Breast epithelium (tissue), 3 donors: ENCODE measurements around the gene NCEH1.

ENCODE experiments used
- CTCF ChIP-seq, 3 donors: fragments of 450-650 bp; IDR thresholded peaks; one replicate each; pipeline ENCODE4 v1.5.1; 2016 to 2017; ENCODE audit warnings: antibody characterized with exemption in 3 of 3, mild to moderate bottlenecking in 3 of 3, moderate library complexity in 3 of 3
- POLR2A ChIP-seq: fragments of 450-650 bp; IDR thresholded peaks from one replicate; pipeline ENCODE4 v1.6.1; 2016; ENCODE audit warnings: antibody characterized with exemption, mild to moderate bottlenecking, moderate library complexity
- POLR2AphosphoS5 ChIP-seq, 3 donors: sonication (generic); formaldehyde crosslinking; IDR thresholded peaks; one replicate each; pipeline ENCODE4 v1.6.1; 2017; ENCODE audit warnings: antibody characterized with exemption in 3 of 3

GRCh38 chr3:172707967-172708366, 2.9 kb downstream of the NCEH1 start:
- TF ChIP-seq POLR2AphosphoS5 (IDR thresholded peaks at IDR 0.05) (no peak), CTCF (IDR thresholded peaks at IDR 0.05) (no peak), POLR2A (no peak)
